ENCODE results near the gene SLC2A4RG. TPM values are rescaled to one million over a fixed set of nuclear protein-coding genes. Genes with fewer than 3 reads are reported as not detected.

The SLC2A4RG gene
- 79.2 and 177 TPM in 2 replicates for total RNA-seq
- 46.6 and 58.0 TPM in 2 replicates for polyA plus RNA-seq

- DNase-seq (ENCODE audit: low read depth in 1 of 2, low spot score in 1 of 2), result peak; percentile 83 to 92
- H3K4me1 ChIP-seq (ENCODE audit: low read depth), result peaks cover 19% of the 10 kb centered on the region
- no peak for TF ChIP-seq CTCF (IDR thresholded peaks at IDR 0.05; ENCODE audit: low read depth, low read length)
- H3K27me3 ChIP-seq, result no peaks in the 10 kb centered on the region
- H3K27ac ChIP-seq, result peak within 1 kb of the TSS; percentile 74
- H3K36me3 ChIP-seq, result peaks cover 28% of the 10 kb centered on the region
- H3K4me3 ChIP-seq, result peak within 1 kb of the TSS; percentile 67
- H3K9me3 ChIP-seq (ENCODE audit: low read depth), result no peaks in the 10 kb centered on the region
Observed at GRCh38 chr20:63739130-63740069, at the start of gene SLC2A4RG. Gene SLC2A4RG, plus strand, starts transcription at chr20:63739776. Its CDS starts 137 bp downstream, at chr20:63739913.

GRCh38 chr20:63690003-63690897 is 49.3 kb upstream of the SLC2A4RG start:
- H3K9me3 ChIP-seq (ENCODE audit: low read depth), result no peaks in the 10 kb centered on the region
- H3K4me3 ChIP-seq, result no peak overlapping the region
- DNase-seq (ENCODE audit: low read depth in 1 of 2, low spot score in 1 of 2), result no peak
- no peaks in the 10 kb centered on the region for H3K27me3 ChIP-seq
- H3K27ac ChIP-seq, result no peak overlapping the region
- no peaks in the 10 kb centered on the region for H3K36me3 ChIP-seq
- peaks cover 7% of the 10 kb centered on the region for H3K4me1 ChIP-seq (ENCODE audit: low read depth)
- no peak for TF ChIP-seq CTCF (IDR thresholded peaks at IDR 0.05; ENCODE audit: low read depth, low read length)

- DNase-seq (ENCODE audit: low read depth in 1 of 2, low spot score in 1 of 2), result no peak
- no peak for TF ChIP-seq CTCF (IDR thresholded peaks at IDR 0.05; ENCODE audit: low read depth, low read length)
- Histone ChIP-seq H3K9me3 (ENCODE audit: low read depth) (no peaks in the 10 kb centered on the region), H3K4me1 (ENCODE audit: low read depth) (peaks cover 7% of the 10 kb centered on the region), H3K27ac (no peak overlapping the region), H3K27me3 (no peaks in the 10 kb centered on the region), H3K36me3 (no peaks in the 10 kb centered on the region), H3K4me3 (no peak overlapping the region)
Observed at GRCh38 chr20:63690898-63691710, 48.5 kb upstream of the SLC2A4RG start.

- H3K4me1 ChIP-seq (ENCODE audit: low read depth), result peaks cover 4% of the 10 kb centered on the region
- no peaks in the 10 kb centered on the region for H3K36me3 ChIP-seq
- peak overlapping the region; percentile 43 for H3K27ac ChIP-seq
- H3K9me3 ChIP-seq (ENCODE audit: low read depth), result no peaks in the 10 kb centered on the region
- TF ChIP-seq CTCF (IDR thresholded peaks at IDR 0.05; ENCODE audit: low read depth, low read length), result no peak
- no peak for DNase-seq (ENCODE audit: low read depth in 1 of 2, low spot score in 1 of 2)
- no peaks in the 10 kb centered on the region for H3K27me3 ChIP-seq
- H3K4me3 ChIP-seq, result no peak overlapping the region
Observed at GRCh38 chr20:63691711-63692435, 47.7 kb upstream of the SLC2A4RG start.

Measured in cardiac muscle cell (in vitro differentiated cells and primary cell).